Heart left ventricle (tissue), 13 donors: ENCODE data around the gene MYL3.

Experiments used
- CTCF ChIP-seq, 12 donors: fragments of 200-600 bp; sonication (generic) in 4 of 12; IDR thresholded peaks; one replicate each; pipeline versions ENCODE4 v1.5.0 to v1.8.0; 2018 to 2022; ENCODE audit warnings: antibody characterized with exemption in 12 of 12, mild to moderate bottlenecking in 5 of 12
- POLR2A ChIP-seq, 2 donors: fragments of 450-650 bp; IDR thresholded peaks; one replicate each; pipeline ENCODE4 v1.6.1; 2017; ENCODE audit warnings: antibody characterized with exemption in 2 of 2, mild to moderate bottlenecking in 2 of 2, moderate library complexity in 2 of 2
- donor health status: ischemic (EF 13 %, LVEDD 7.1; RV severe dilation, severe dysfunction).
- donor health status: DM: no; HTN: yes; CAD: no.
- donor health status: DM: no; HTN: no; CAD: no.
- donor health status: ischemic (EF 25% LVEDD 6.9; RV normal size, moderate dysfunction).
- donor health status: ischemic (EF 25% LVEDD 5.7; RV mildly dilated, moderate dysfunction).
- donor health status: ischemic (EF 35%, LVEDD 5.7; RV mildly dilated, moderate dysfunction).
- donor health status: nonischemic (EF 11% LVEDD 7.7; RV severe dilation, severe dysfunction).
- donor health status: DM: yes; HTN: yes; CAD: no.
- donor health status: PGD.
- donor health status: ischemic (EF 29% LVEDD 5.4; RV normal size, mild dysfunction).
- donor health status: nonischemic (EF 23%, LVEDD 6.1; RV moderate dilation, normal function).

- TF ChIP-seq CTCF (IDR thresholded peaks at IDR 0.05) (peak; percentile 35 to 75 (median 56)), POLR2A (IDR thresholded peaks at IDR 0.05) (no peak)
Measured at GRCh38 chr3:46845860-46846623, 17.2 kb downstream of the MYL3 start.
